Endothelial cell (in vitro differentiated cells): ENCODE data around the gene SLC5A2. TPM values are rescaled to one million over a fixed set of nuclear protein-coding genes. Genes with fewer than 3 reads are reported as not detected.
"Not testable (repeated sequence)": the region's sequence is repeated elsewhere in the genome, so short reads cannot be mapped to it uniquely, and the experiment has no call there.

Experiments used
- DNase-seq: peaks from one replicate; pipeline ENCODE4 v3.0.0; 2021; ENCODE audit warnings: low spot score
- H3K27ac Mint-ChIP-seq: one replicate; pipeline ENCODE4 v1.8.0; 2021; ENCODE audit warnings: mixed read lengths, inconsistent platforms; ENCODE audit not compliant: unreplicated experiment
- H3K27me3 Mint-ChIP-seq: one replicate; pipeline ENCODE4 v1.8.0; 2021; ENCODE audit warnings: mild to moderate bottlenecking, moderate library complexity, mixed read lengths, inconsistent platforms; ENCODE audit not compliant: unreplicated experiment
- H3K36me3 Mint-ChIP-seq: one replicate; pipeline ENCODE4 v1.8.0; 2021; ENCODE audit warnings: mild to moderate bottlenecking, low read depth, mixed read lengths, inconsistent platforms; ENCODE audit not compliant: unreplicated experiment
- H3K4me1 Mint-ChIP-seq: one replicate; pipeline ENCODE4 v1.8.0; 2021; ENCODE audit warnings: mild to moderate bottlenecking, mixed read lengths, inconsistent platforms; ENCODE audit not compliant: unreplicated experiment
- H3K4me3 Mint-ChIP-seq: one replicate; pipeline ENCODE4 v1.8.0; 2021; ENCODE audit warnings: mild to moderate bottlenecking, mixed read lengths, inconsistent platforms; ENCODE audit not compliant: unreplicated experiment
- H3K9me3 Mint-ChIP-seq: one replicate; pipeline ENCODE4 v1.8.0; 2021; ENCODE audit warnings: mixed read lengths, inconsistent platforms; ENCODE audit not compliant: unreplicated experiment
- total RNA-seq: library from RNA; stranded (reverse); fragmentation: NEBNext Ultra II Directional; extraction: Animal tissue kit (Norgen Biotek cat#: 25700); gene quantifications from one replicate; pipeline ENCODE4 v1.2.1, GENCODE V29; 2021; ENCODE audit not compliant: unreplicated experiment
- TF ChIP-seq, protein P1 (sequence below): fragments of 200-600 bp; sonication (generic); IDR thresholded peaks from one replicate; pipeline ENCODE4 v1.5.0; 2021; ENCODE audit warnings: antibody characterized with exemption; ENCODE audit not compliant: unreplicated experiment

SLC5A2 gene
- total RNA-seq, 1 donor from 2014 or later = not detected

DNA sequence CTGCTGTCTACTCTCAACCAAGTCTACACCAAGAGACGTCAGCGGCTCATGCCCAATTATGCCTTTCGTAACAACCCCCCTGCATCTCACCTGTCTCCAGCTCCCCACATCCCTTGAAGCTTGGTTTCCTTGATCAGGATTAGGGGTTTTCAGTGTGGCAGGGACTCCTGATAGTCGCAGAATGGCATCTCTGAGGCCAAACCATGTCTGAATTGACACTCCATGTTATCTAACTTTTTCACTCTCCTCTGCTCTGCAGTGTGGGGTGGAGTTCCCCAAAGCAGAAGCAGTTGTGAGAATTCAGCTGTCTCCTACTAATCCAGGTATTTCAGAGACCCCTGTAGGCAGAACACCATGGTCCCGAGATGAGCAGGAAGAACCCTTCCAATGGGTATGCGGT lies 39.1 kb downstream of the SLC5A2 start:
- H3K36me3 Mint-ChIP-seq = no peaks in the 10 kb centered on the region
- no peak overlapping the region for H3K27ac Mint-ChIP-seq
- H3K4me1 Mint-ChIP-seq = no peaks in the 10 kb centered on the region
- no peaks in the 10 kb centered on the region for H3K9me3 Mint-ChIP-seq
- DNase-seq = no peak
- H3K27me3 Mint-ChIP-seq = peaks cover 2% of the 10 kb centered on the region
- TF ChIP-seq, protein P1, sequence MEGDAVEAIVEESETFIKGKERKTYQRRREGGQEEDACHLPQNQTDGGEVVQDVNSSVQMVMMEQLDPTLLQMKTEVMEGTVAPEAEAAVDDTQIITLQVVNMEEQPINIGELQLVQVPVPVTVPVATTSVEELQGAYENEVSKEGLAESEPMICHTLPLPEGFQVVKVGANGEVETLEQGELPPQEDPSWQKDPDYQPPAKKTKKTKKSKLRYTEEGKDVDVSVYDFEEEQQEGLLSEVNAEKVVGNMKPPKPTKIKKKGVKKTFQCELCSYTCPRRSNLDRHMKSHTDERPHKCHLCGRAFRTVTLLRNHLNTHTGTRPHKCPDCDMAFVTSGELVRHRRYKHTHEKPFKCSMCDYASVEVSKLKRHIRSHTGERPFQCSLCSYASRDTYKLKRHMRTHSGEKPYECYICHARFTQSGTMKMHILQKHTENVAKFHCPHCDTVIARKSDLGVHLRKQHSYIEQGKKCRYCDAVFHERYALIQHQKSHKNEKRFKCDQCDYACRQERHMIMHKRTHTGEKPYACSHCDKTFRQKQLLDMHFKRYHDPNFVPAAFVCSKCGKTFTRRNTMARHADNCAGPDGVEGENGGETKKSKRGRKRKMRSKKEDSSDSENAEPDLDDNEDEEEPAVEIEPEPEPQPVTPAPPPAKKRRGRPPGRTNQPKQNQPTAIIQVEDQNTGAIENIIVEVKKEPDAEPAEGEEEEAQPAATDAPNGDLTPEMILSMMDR = no peak
- H3K4me3 Mint-ChIP-seq = no peak overlapping the region

GRCh38 chr16:31523768-31524167 lies 40.8 kb downstream of the SLC5A2 start:
- H3K27me3 Mint-ChIP-seq, H3K27ac Mint-ChIP-seq, DNase-seq, H3K9me3 Mint-ChIP-seq, H3K4me1 Mint-ChIP-seq, H3K36me3 Mint-ChIP-seq, H3K4me3 Mint-ChIP-seq: not testable (repeated sequence)

GRCh38 chr16:31525113-31525512 lies 42.2 kb downstream of the SLC5A2 start:
- Mint-ChIP-seq H3K4me1 (peaks cover 13% of the 10 kb centered on the region), H3K27ac (no peak overlapping the region), H3K36me3 (no peaks in the 10 kb centered on the region), H3K27me3 (peaks cover 16% of the 10 kb centered on the region), H3K4me3 (no peak overlapping the region), H3K9me3 (peaks cover 5% of the 10 kb centered on the region)
- no peak for DNase-seq
- TF ChIP-seq, protein P1 = no peak

DNA sequence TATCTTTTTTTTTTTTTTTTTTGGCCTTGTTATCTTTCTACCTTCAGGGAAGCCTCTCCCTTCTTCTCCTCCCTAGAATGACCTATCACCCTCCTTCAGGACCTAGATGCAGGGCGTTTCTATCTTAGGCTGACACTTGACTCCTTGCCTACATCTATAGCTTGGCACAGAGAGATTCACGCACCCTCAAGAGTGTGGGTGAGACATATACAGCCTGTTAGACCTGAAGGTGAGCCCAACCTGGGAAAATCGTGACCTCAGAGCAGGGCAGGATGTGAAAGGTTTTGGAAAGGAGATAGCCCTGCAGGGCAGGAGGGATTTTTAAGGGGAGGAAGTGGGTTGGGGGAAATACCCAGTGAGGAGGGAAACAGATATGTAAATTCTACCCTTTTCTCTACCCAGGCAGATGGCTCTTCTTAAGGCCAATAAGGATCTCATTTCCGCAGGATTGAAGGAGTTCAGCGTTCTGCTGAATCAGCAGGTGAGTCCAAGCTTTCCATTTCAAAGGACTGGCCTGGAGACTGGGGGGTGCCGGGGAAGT lies 44.9 kb downstream of the SLC5A2 start, which contains the start of gene AHSP:
AHSP (plus strand) TSS at position 167 of the 541 bp plus-strand sequence; CDS start at position 407, 240 bp downstream.
- Mint-ChIP-seq H3K27me3 (peaks cover 17% of the 10 kb centered on the region), H3K27ac (no peak within 1 kb of the TSS), H3K4me1 (peaks cover 13% of the 10 kb centered on the region), H3K4me3 (peak within 1 kb of the TSS; percentile 82), H3K36me3 (no peaks in the 10 kb centered on the region), H3K9me3 (peaks cover 5% of the 10 kb centered on the region)
- TF ChIP-seq, protein P1 = no peak
- DNase-seq = no peak

DNA sequence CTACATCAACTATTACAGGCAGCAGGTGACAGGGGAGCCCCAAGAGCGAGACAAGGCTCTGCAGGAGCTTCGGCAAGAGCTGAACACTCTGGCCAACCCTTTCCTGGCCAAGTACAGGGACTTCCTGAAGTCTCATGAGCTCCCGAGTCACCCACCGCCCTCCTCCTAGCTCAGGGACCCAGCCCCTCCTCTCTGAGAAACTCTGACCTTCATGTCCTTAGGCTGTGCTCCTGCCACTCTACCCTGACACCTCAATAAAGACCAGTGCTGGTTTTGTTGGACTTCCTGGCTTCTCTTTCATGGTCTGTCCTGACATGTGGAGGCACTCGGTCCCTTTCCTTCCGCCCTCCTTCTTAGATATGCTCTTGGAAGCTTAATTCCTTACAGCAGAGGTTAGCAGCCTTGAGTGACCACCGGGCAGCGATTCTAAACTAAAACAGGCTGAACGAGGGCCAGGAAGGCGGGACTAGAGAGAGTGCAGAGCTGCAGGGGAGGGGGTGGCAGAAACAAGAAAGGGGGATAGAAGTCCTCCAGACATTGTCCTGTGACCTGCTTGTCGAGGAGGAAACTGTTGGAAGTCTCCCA lies 45.7 kb downstream of the SLC5A2 start:
- peak overlapping the region; percentile 82 for H3K4me3 Mint-ChIP-seq
- TF ChIP-seq, protein P1 = no peak
- H3K36me3 Mint-ChIP-seq = no peaks in the 10 kb centered on the region
- H3K27me3 Mint-ChIP-seq = peaks cover 17% of the 10 kb centered on the region
- peaks cover 13% of the 10 kb centered on the region for H3K4me1 Mint-ChIP-seq
- no peak overlapping the region for H3K27ac Mint-ChIP-seq
- DNase-seq = no peak
- H3K9me3 Mint-ChIP-seq = peaks cover 5% of the 10 kb centered on the region
